ENCODE data around the gene FAM9A.
"Not testable (repeated sequence)": the region's sequence is repeated elsewhere in the genome, so short reads cannot be mapped to it uniquely, and the experiment has no call there.

The FAM9A gene

GRCh38 chrX:8800351-8800750, 832 bp downstream of the FAM9A start:
- DNase-seq, result not testable (repeated sequence)

- DNase-seq, result not testable (repeated sequence)
Measured at GRCh38 chrX:8799281-8799680, 1.9 kb downstream of the FAM9A start.

- not testable (repeated sequence) for DNase-seq
Measured at GRCh38 chrX:8798702-8799101, 2.5 kb downstream of the FAM9A start.

- DNase-seq, result not testable (repeated sequence)
Measured at GRCh38 chrX:8787119-8787518, 14.1 kb downstream of the FAM9A start.

- no peak for DNase-seq
Measured at GRCh38 chrX:8784162-8784561, 17.0 kb downstream of the FAM9A start.

GRCh38 chrX:8783714-8784098, 17.5 kb downstream of the FAM9A start:
- DNase-seq, result no peak

GRCh38 chrX:8783097-8783713, 18.0 kb downstream of the FAM9A start:
- peak; percentile 5 for DNase-seq

- no peak for DNase-seq
Measured at GRCh38 chrX:8782595-8782994, 18.6 kb downstream of the FAM9A start.

GRCh38 chrX:8781921-8782320, 19.3 kb downstream of the FAM9A start:
- not testable (repeated sequence) for DNase-seq

- no peak for DNase-seq
Measured at GRCh38 chrX:8773117-8773516, 28.1 kb downstream of the FAM9A start.

GRCh38 chrX:8760021-8760420, 41.2 kb downstream of the FAM9A start:
- DNase-seq, result no peak

GRCh38 chrX:8758706-8759105, 42.5 kb downstream of the FAM9A start:
- not testable (repeated sequence) for DNase-seq

- not testable (repeated sequence) for DNase-seq
Measured at GRCh38 chrX:8757609-8758389, 43.4 kb downstream of the FAM9A start.

GRCh38 chrX:8755813-8756212, 45.4 kb downstream of the FAM9A start:
- no peak for DNase-seq

- no peak for DNase-seq
Measured at GRCh38 chrX:8755116-8755515, 46.1 kb downstream of the FAM9A start.

GRCh38 chrX:8749697-8750096, 51.5 kb downstream of the FAM9A start:
- no peak for DNase-seq

- no peak for DNase-seq
Measured at GRCh38 chrX:8748855-8749254, 52.3 kb downstream of the FAM9A start.

GRCh38 chrX:8743126-8743732, 58.0 kb downstream of the FAM9A start:
- DNase-seq, result peak; percentile 47

GRCh38 chrX:8741981-8742380, 59.2 kb downstream of the FAM9A start:
- DNase-seq, result no peak

Measured in effector CD8-positive, alpha-beta T cell (primary cell).